HepG2 (cell line): ENCODE results near the gene ALDH3A1. TPM values are rescaled to one million over a fixed set of nuclear protein-coding genes. Genes with fewer than 3 reads are reported as not detected.
A peak's percentile ranks its signal among the peaks of the same experiment; 100 is the strongest.

Source experiments
- BCL6 ChIP-seq: IDR thresholded peaks from 2 replicates; pipeline ENCODE4 v1.6.1; 2016; ENCODE audit warnings: missing genetic modification reagents, missing compliant biosample characterization
- CTCF ChIP-seq: sonication (generic); formaldehyde crosslinking; IDR thresholded peaks from 2 replicates; pipeline ENCODE4 v1.5.0; 2020; ENCODE audit warnings: mild to moderate bottlenecking, missing genetic modification reagents, moderate library complexity
- EP300 ChIP-seq, 3 experiments: sonication (generic) in 1 of 3; formaldehyde crosslinking in 1 of 3; IDR thresholded peaks; 2 replicates each; pipeline versions ENCODE4 v1.5.1 to v1.6.1; 2011 to 2020; ENCODE audit warnings: low read depth in 2 of 3, low read length in 2 of 3, borderline replicate concordance in 1 of 3, improper control_type of control experiment in 1 of 3, mild to moderate bottlenecking in 1 of 3, missing genetic modification reagents in 1 of 3, moderate library complexity in 1 of 3
- ETV6 ChIP-seq: sonication (generic); formaldehyde crosslinking; conservative IDR thresholded peaks from 2 replicates; pipeline ENCODE4 v1.4.0; 2020; ENCODE audit warnings: missing genetic modification reagents
- MED1 ChIP-seq: sonication (generic); formaldehyde crosslinking; IDR thresholded peaks from 2 replicates; pipeline ENCODE4 v1.4.0; 2020; ENCODE audit warnings: missing genetic modification reagents
- MEF2D ChIP-seq: sonication (generic); formaldehyde crosslinking; IDR thresholded peaks from 2 replicates; pipeline ENCODE4 v1.5.1; 2020; ENCODE audit warnings: mild to moderate bottlenecking, missing genetic modification reagents
- MNT ChIP-seq: fragments of 450-650 bp; IDR thresholded peaks from 2 replicates; pipeline ENCODE4 v1.6.1; 2016
- MTERF4 ChIP-seq: sonication (generic); formaldehyde crosslinking; IDR thresholded peaks from 2 replicates; pipeline ENCODE4 v1.8.0; 2023; ENCODE audit warnings: mild to moderate bottlenecking, missing genetic modification reagents
- NFKB2 ChIP-seq: sonication (generic); formaldehyde crosslinking; IDR thresholded peaks from 2 replicates; pipeline ENCODE4 v1.4.0; 2020; ENCODE audit warnings: missing genetic modification reagents, borderline replicate concordance
- PAXIP1 ChIP-seq: sonication (generic); formaldehyde crosslinking; conservative IDR thresholded peaks from 2 replicates; pipeline ENCODE4 v1.4.0; 2020; ENCODE audit warnings: mild to moderate bottlenecking, missing genetic modification reagents, moderate library complexity
- RXRA ChIP-seq: sonication (generic); formaldehyde crosslinking; IDR thresholded peaks from 2 replicates; pipeline ENCODE4 v1.5.1; 2020; ENCODE audit warnings: missing genetic modification reagents
- ZNF547 ChIP-seq: sonication (generic); formaldehyde crosslinking; IDR thresholded peaks from 2 replicates; pipeline ENCODE4 v1.5.1; 2020; ENCODE audit warnings: mild to moderate bottlenecking, missing genetic modification reagents
- ZNF574 ChIP-seq: sonication (generic); formaldehyde crosslinking; IDR thresholded peaks from 2 replicates; pipeline ENCODE4 v1.4.0; 2020; ENCODE audit warnings: missing genetic modification reagents
- ZNF710 ChIP-seq: sonication (generic); formaldehyde crosslinking; IDR thresholded peaks from 2 replicates; pipeline ENCODE4 v1.5.0; 2020; ENCODE audit warnings: mild to moderate bottlenecking, missing genetic modification reagents, borderline replicate concordance
- ZNF724P ChIP-seq: sonication (generic); formaldehyde crosslinking; IDR thresholded peaks from 2 replicates; pipeline ENCODE4 v1.8.0; 2022; ENCODE audit warnings: missing genetic modification reagents, borderline replicate concordance
- polyA plus RNA-seq, 8 experiments: library from polyadenylated mRNA; depleted of rRNA in 3 of 8; stranded (reverse) in 7 of 8; unstranded in 1 of 8; fragments of >200 nt; fragmentation: Illumina TruSeq in 4 of 8; extraction: Trizol in 4 of 8; gene quantifications; 2 replicates each; pipeline versions ENCODE4 v1.2.1 to v1.2.3, GENCODE V29; 2011 to 2016; ENCODE audit warnings: low read depth in 4 of 8, missing spikeins in 1 of 8, mixed read lengths in 1 of 8; ENCODE audit not compliant: insufficient read depth in 1 of 8
- total RNA-seq, 5 experiments: library from RNA; depleted of rRNA; stranded (reverse); fragments of >200 nt; fragmentation: Illumina TruSeq; extraction: Trizol; gene quantifications; 2 replicates each; pipeline ENCODE4 v1.2.3, GENCODE V29; 2016; ENCODE audit warnings: low read depth in 1 of 5

ALDH3A1 gene
- total and polyA plus RNA-seq, 2 of the 13 experiments (the other 11 are each of a cell fraction or from before 2014, with no cell fraction given), result 0.07 to 0.62 TPM

GRCh38 chr17:19728084-19728495 lies 20.0 kb downstream of the ALDH3A1 start (continued):
- no peak for TF ChIP-seq ZNF547
- 0 out of 2 replicates have a peak, but pooled peaks have one; percentile 50 for TF ChIP-seq ZNF724P (CRISPR knock-in tag)
- 0 out of 2 replicates have a peak, but pooled peaks have one; percentile 3 for TF ChIP-seq ZNF710
- TF ChIP-seq EP300 (IDR thresholded peaks at IDR 0.05; ENCODE audit: low read depth in 2 of 2, low read length in 2 of 2), result 0 out of 4 replicates have a peak, but pooled peaks of 1 of the 2 experiments have one; percentile 17
- TF ChIP-seq EP300 (CRISPR knock-in tag; IDR thresholded peaks at IDR 0.05; ENCODE audit: borderline replicate concordance), result no peak
- no peak for TF ChIP-seq MTERF4 (CRISPR knock-in tag)
- TF ChIP-seq RXRA (CRISPR knock-in tag), result 0 out of 2 replicates have a peak, but pooled peaks have one; percentile 33
- TF ChIP-seq MED1 (CRISPR knock-in tag), result no peak; the same call in 1 of the 2 replicates
- no peak for TF ChIP-seq MNT
- TF ChIP-seq PAXIP1 (CRISPR knock-in tag), result no peak
- 0 out of 2 replicates have a peak, but pooled peaks have one; percentile 21 for TF ChIP-seq MEF2D (CRISPR knock-in tag)
- TF ChIP-seq BCL6 (CRISPR knock-in tag), result 0 out of 2 replicates have a peak, but pooled peaks have one; percentile 14
- TF ChIP-seq ETV6, result no peak
- TF ChIP-seq ZNF574 (CRISPR knock-in tag), result no peak
- TF ChIP-seq CTCF (CRISPR knock-in tag), result 0 out of 2 replicates have a peak, but pooled peaks have one; percentile 1
- TF ChIP-seq NFKB2 (CRISPR knock-in tag), result 0 out of 2 replicates have a peak, but pooled peaks have one; percentile 17
